GM18870 (cell line): Measurements from ENCODE around the gene CD99L2.
"Not testable (repeated sequence)": the region's sequence is repeated elsewhere in the genome, so short reads cannot be mapped to it uniquely, and the experiment has no call there.

Experiments used
- ATAC-seq: cut with Tn5 transposase; IDR thresholded peaks from one replicate; pipeline ENCODE4 v1.9.1; 2021; ENCODE audit warnings: moderate library complexity; ENCODE audit not compliant: unreplicated experiment

CD99L2 gene

GRCh38 chrX:150897421-150898320, 797 bp downstream of the CD99L2 start:
- peak; percentile 22 for ATAC-seq

- no peak for ATAC-seq
These were observed 1.8 kb downstream of the CD99L2 start for GRCh38 chrX:150896632-150897031.

- ATAC-seq: no peak
These were observed 4.5 kb downstream of the CD99L2 start for GRCh38 chrX:150893936-150894335.

GRCh38 chrX:150889131-150889530, 9.3 kb downstream of the CD99L2 start:
- ATAC-seq: no peak

- no peak for ATAC-seq
These were observed 10.5 kb downstream of the CD99L2 start for GRCh38 chrX:150887906-150888465.

GRCh38 chrX:150887268-150887667, 11.2 kb downstream of the CD99L2 start:
- not testable (repeated sequence) for ATAC-seq

- ATAC-seq: no peak
These were observed 12.1 kb downstream of the CD99L2 start for GRCh38 chrX:150886381-150886780.

GRCh38 chrX:150880808-150881165, 17.7 kb downstream of the CD99L2 start:
- no peak for ATAC-seq

- peak; percentile 89 for ATAC-seq
These were observed 18.3 kb downstream of the CD99L2 start for GRCh38 chrX:150879855-150880807.

- not testable (repeated sequence) for ATAC-seq
These were observed 22.8 kb downstream of the CD99L2 start for GRCh38 chrX:150875621-150876020.

GRCh38 chrX:150874448-150874847, 24.0 kb downstream of the CD99L2 start:
- no peak for ATAC-seq

- peak; percentile 60 for ATAC-seq
These were observed 24.9 kb downstream of the CD99L2 start for GRCh38 chrX:150873616-150874015.

- ATAC-seq: no peak
These were observed 25.6 kb downstream of the CD99L2 start for GRCh38 chrX:150872773-150873336.

GRCh38 chrX:150871341-150871811, 27.1 kb downstream of the CD99L2 start:
- no peak for ATAC-seq

- ATAC-seq: peak; percentile 43
These were observed 27.8 kb downstream of the CD99L2 start for GRCh38 chrX:150870487-150871340.

- no peak for ATAC-seq
These were observed 28.4 kb downstream of the CD99L2 start for GRCh38 chrX:150870029-150870428.

- no peak for ATAC-seq
These were observed 29.0 kb downstream of the CD99L2 start for GRCh38 chrX:150869450-150869849.

GRCh38 chrX:150868625-150869024, 29.8 kb downstream of the CD99L2 start:
- no peak for ATAC-seq

GRCh38 chrX:150864127-150864526, 34.3 kb downstream of the CD99L2 start:
- no peak for ATAC-seq

- no peak for ATAC-seq
These were observed 35.3 kb downstream of the CD99L2 start for GRCh38 chrX:150863191-150863590.
